Kidney glomerular epithelial cell (primary cell): ENCODE data around the gene TMEM271.

Source experiments
- DNase-seq: peaks from one replicate; lab custom pipeline; 2025; lab: John Stamatoyannopoulos, UW

TMEM271 gene

GRCh38 chr4:581181-581580 is 5.1 kb upstream of the TMEM271 start:
- DNase-seq: no peak

GRCh38 chr4:579543-580175 is 3.6 kb upstream of the TMEM271 start:
- no peak for DNase-seq

- DNase-seq: no peak
Measured at GRCh38 chr4:578451-579443, 2.7 kb upstream of the TMEM271 start.

- DNase-seq: peak; percentile 4
Measured at GRCh38 chr4:577499-578450, 1.7 kb upstream of the TMEM271 start.

- no peak for DNase-seq
Measured at GRCh38 chr4:576991-577498, 950 bp upstream of the TMEM271 start.

- DNase-seq: no peak
Measured at GRCh38 chr4:575281-576141, 584 bp downstream of the TMEM271 start.

- DNase-seq: no peak
Measured at GRCh38 chr4:574346-575161, 1.5 kb downstream of the TMEM271 start.

GRCh38 chr4:573122-573892 is 2.8 kb downstream of the TMEM271 start:
- no peak for DNase-seq

- DNase-seq: no peak
Measured at GRCh38 chr4:572594-572993, 3.5 kb downstream of the TMEM271 start.

GRCh38 chr4:571838-572572 is 4.1 kb downstream of the TMEM271 start:
- DNase-seq: no peak

- DNase-seq: no peak
Measured at GRCh38 chr4:570754-571153, 5.3 kb downstream of the TMEM271 start.

- DNase-seq: no peak
Measured at GRCh38 chr4:569958-570667, 6.0 kb downstream of the TMEM271 start.

- DNase-seq: no peak
Measured at GRCh38 chr4:568962-569361, 7.1 kb downstream of the TMEM271 start.

GRCh38 chr4:568351-568652 is 7.8 kb downstream of the TMEM271 start:
- DNase-seq: no peak

GRCh38 chr4:567457-568350 is 8.4 kb downstream of the TMEM271 start:
- DNase-seq: no peak

GRCh38 chr4:566508-567295 is 9.4 kb downstream of the TMEM271 start:
- no peak for DNase-seq
